HEK293T (cell line): ENCODE measurements around the gene SEMA3D.
A peak's percentile ranks its signal among the peaks of the same experiment; 100 is the strongest.

Experiments used
- CTCF ChIA-PET: fragments of 350-600 bp; formaldehyde crosslinking; extraction: SDS; loops from one replicate; lab custom pipeline; 2021; ENCODE audit warnings: antibody characterized with exemption, inconsistent platforms; lab: Yijun Ruan, JAX
- POLR2A ChIA-PET: fragments of 350-600 bp; formaldehyde crosslinking; extraction: SDS; loops from one replicate; lab custom pipeline; 2020; ENCODE audit warnings: antibody characterized with exemption, inconsistent platforms; lab: Yijun Ruan, JAX
- DNase-seq: peaks from one replicate; pipeline ENCODE4 v3.0.0; 2012; ENCODE audit warnings: mixed read lengths; ENCODE audit errors: extremely low spot score
- ARNT ChIP-seq: fragments of 450-650 bp; IDR thresholded peaks from 2 replicates; pipeline ENCODE4 v1.6.1; 2017; ENCODE audit warnings: mild to moderate bottlenecking
- BHLHE40 ChIP-seq: fragments of 450-650 bp; IDR thresholded peaks from 2 replicates; pipeline ENCODE4 v1.6.1; 2016; ENCODE audit warnings: mild to moderate bottlenecking, moderate library complexity, borderline replicate concordance
- CTBP1 ChIP-seq: fragments of 450-650 bp; IDR thresholded peaks from 2 replicates; pipeline ENCODE4 v1.6.1; 2016; ENCODE audit warnings: borderline replicate concordance
- ELF4 ChIP-seq: fragments of 450-650 bp; IDR thresholded peaks from 2 replicates; pipeline ENCODE4 v1.6.1; 2017; ENCODE audit warnings: antibody characterized with exemption
- FOXA1 ChIP-seq: fragments of 450-650 bp; IDR thresholded peaks from 2 replicates; pipeline ENCODE4 v1.6.1; 2016; ENCODE audit warnings: mild to moderate bottlenecking
- FOXK2 ChIP-seq: fragments of 450-650 bp; IDR thresholded peaks from 2 replicates; pipeline ENCODE4 v1.6.1; 2016; ENCODE audit warnings: mild to moderate bottlenecking
- FOXM1 ChIP-seq: fragments of 450-650 bp; IDR thresholded peaks from 2 replicates; pipeline ENCODE4 v1.6.1; 2017; ENCODE audit warnings: mild to moderate bottlenecking, borderline replicate concordance
- HDGF ChIP-seq: fragments of 450-650 bp; IDR thresholded peaks from 2 replicates; pipeline ENCODE4 v1.6.1; 2017; ENCODE audit warnings: antibody characterized with exemption, borderline replicate concordance
- L3MBTL2 ChIP-seq: fragments of 450-650 bp; conservative IDR thresholded peaks from 2 replicates; pipeline ENCODE4 v1.6.1; 2016; ENCODE audit warnings: mild to moderate bottlenecking
- LEF1 ChIP-seq: fragments of 450-650 bp; IDR thresholded peaks from 2 replicates; pipeline ENCODE4 v1.6.1; 2017; ENCODE audit warnings: mild to moderate bottlenecking, borderline replicate concordance
- NFRKB ChIP-seq: fragments of 450-650 bp; IDR thresholded peaks from 2 replicates; pipeline ENCODE4 v1.6.1; 2016; ENCODE audit warnings: mild to moderate bottlenecking, moderate library complexity
- SP1 ChIP-seq: fragments of 450-650 bp; IDR thresholded peaks from 2 replicates; pipeline ENCODE4 v1.6.1; 2017
- SUZ12 ChIP-seq: fragments of 450-650 bp; IDR thresholded peaks from 2 replicates; pipeline ENCODE4 v1.6.1; 2016; ENCODE audit warnings: mild to moderate bottlenecking
- TARDBP ChIP-seq: fragments of 450-650 bp; IDR thresholded peaks from 2 replicates; pipeline ENCODE4 v1.6.1; 2016
- ZNF384 ChIP-seq: fragments of 450-650 bp; IDR thresholded peaks from 2 replicates; pipeline ENCODE4 v1.6.1; 2016
- TF ChIP-seq, protein P1 (sequence below): fragments of 450-650 bp; IDR thresholded peaks from 2 replicates; pipeline ENCODE4 v1.6.1; 2016

Gene SEMA3D

DNA sequence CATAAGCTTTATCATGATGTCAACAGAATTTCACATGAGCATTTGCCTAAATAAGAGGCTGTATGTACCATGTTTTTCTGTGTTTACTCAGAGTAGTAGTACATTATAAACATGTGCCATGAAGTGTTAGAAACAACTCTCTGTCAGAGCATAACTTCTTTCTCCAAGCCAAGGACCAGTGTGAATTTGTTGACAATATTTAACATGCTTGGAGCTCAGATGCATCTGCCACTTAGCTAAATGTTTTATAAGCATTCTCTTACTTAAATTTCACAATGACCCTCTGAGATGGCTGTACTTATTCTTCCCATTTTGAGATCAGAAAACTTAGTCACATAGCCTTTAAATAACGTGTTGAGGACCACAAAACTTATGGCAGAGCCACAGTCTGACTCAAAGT is 105.0 kb downstream of the SEMA3D start:
- POLR2A ChIA-PET = no interaction called here
- TF ChIP-seq LEF1 = no peak
- TF ChIP-seq FOXA1 = no peak
- TF ChIP-seq L3MBTL2 = no peak
- TF ChIP-seq SP1 = no peak
- no peak for TF ChIP-seq NFRKB
- no peak for TF ChIP-seq ELF4
- TF ChIP-seq CTBP1 = no peak
- TF ChIP-seq SUZ12 = no peak
- no peak for TF ChIP-seq FOXK2
- TF ChIP-seq TARDBP = no peak
- TF ChIP-seq FOXM1 = no peak
- CTCF ChIA-PET = interaction anchor here (0.6 to 0.7 kb wide), 3 partner anchors 40 to 1147 kb away, joined by 3 to 5 read pairs (median 3); no protein-coding TSS in a partner anchor
- no peak for DNase-seq

DNA sequence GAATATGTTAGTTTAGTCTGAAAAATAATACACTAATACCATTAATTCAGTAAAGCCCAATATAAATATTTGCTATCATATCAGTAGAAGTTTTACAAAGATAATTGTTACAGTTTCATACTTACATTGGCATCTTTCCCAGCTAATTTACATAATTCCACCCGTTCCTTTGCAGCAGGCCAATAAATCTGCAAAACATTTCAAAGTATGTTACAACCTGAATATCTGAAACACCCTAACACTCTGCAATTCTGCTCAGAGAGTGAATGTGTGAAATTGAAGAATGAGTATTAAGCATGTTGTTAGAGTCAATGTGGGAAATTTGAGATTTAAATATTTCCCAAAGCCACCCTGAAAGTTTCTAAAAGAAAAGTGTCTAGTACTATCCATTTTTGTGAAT is 105.5 kb downstream of the SEMA3D start:
- no peak for DNase-seq
- TF ChIP-seq NFRKB = no peak
- no peak for TF ChIP-seq FOXK2
- TF ChIP-seq SUZ12 = no peak
- TF ChIP-seq FOXM1 = no peak
- TF ChIP-seq HDGF = no peak
- TF ChIP-seq CTBP1 = no peak
- TF ChIP-seq ZNF384 = no peak
- TF ChIP-seq SP1 = no peak
- no peak for TF ChIP-seq ELF4
- POLR2A ChIA-PET = no interaction called here
- CTCF ChIA-PET = interaction anchor here (0.6 kb wide), 2 partner anchors 399 to 1147 kb away, joined by 3 to 5 read pairs; no protein-coding TSS in a partner anchor

DNA sequence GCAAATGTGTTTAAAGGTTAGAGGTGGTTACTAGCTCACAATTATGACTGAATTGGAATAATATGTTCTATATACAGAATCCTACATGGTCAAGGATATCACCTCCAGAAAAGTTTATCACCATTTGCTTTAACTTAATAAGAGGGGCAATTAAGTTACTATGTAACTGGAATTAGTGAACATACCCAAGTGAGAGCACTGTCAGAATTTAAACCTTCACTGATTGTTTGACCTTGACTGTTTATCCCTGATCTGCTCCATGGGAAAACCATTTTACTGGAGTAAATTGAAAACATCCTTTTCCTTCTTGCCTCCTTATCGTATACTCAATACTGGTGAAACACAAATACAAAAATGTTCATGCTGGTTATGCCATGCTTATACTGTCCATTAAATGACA is 107.4 kb downstream of the SEMA3D start:
- POLR2A ChIA-PET = no interaction called here
- TF ChIP-seq ZNF384 (no peak), ELF4 (no peak), ARNT (no peak), FOXM1 (no peak), SP1 (no peak), TARDBP (no peak), SUZ12 (no peak), FOXK2 (no peak), HDGF (no peak), CTBP1 (no peak), LEF1 (no peak), BHLHE40 (no peak), FOXA1 (no peak)
- TF ChIP-seq, protein P1, sequence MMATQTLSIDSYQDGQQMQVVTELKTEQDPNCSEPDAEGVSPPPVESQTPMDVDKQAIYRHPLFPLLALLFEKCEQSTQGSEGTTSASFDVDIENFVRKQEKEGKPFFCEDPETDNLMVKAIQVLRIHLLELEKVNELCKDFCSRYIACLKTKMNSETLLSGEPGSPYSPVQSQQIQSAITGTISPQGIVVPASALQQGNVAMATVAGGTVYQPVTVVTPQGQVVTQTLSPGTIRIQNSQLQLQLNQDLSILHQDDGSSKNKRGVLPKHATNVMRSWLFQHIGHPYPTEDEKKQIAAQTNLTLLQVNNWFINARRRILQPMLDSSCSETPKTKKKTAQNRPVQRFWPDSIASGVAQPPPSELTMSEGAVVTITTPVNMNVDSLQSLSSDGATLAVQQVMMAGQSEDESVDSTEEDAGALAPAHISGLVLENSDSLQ = no peak
- DNase-seq = no peak
- CTCF ChIA-PET = no interaction called here

DNA sequence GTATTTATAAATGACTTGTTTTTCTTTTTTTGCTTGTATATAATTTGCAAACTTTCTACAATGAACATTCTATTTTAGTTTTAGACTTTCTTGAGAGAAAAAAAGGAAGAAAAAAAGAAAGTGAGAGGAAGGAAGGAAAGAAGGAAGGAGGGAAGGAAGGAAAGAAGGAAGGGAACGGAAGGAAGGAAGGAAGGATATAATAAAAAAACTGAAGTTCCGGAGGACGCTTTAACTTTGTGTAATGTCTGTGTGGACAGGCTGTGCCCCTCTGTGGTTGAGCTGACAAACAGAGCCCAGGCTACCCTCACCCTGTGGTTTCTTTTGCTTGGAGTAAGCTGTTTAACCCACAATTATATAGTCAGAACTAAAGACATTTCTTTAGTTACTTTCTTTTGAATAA is 108.7 kb downstream of the SEMA3D start:
- TF ChIP-seq ZNF384 (no peak), HDGF (no peak), ELF4 (no peak), TARDBP (no peak), BHLHE40 (no peak), ARNT (no peak)
- ChIA-PET CTCF (no interaction called here), POLR2A (no interaction called here)
- no peak for DNase-seq

DNA sequence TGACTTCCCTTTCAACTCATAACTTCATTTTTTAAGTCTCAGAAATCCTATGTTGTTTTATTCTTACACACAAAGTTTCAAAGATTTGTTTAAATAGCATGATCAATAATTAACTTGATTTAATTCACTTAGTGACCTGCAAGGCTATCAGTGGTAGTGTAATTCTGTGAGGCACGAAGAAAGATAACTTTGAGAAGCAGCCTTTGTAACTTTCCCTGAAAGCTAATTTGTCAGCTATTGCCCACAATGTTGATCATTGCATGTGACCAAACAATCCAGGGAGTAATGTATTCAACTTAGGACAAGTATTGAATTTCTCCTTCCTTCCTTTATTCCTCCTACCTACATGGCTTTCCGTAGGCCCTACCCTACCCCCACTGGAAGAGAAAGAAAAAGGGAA is 111.0 kb downstream of the SEMA3D start:
- no peak for DNase-seq
- ChIA-PET POLR2A (no interaction called here), CTCF (no interaction called here)

DNA sequence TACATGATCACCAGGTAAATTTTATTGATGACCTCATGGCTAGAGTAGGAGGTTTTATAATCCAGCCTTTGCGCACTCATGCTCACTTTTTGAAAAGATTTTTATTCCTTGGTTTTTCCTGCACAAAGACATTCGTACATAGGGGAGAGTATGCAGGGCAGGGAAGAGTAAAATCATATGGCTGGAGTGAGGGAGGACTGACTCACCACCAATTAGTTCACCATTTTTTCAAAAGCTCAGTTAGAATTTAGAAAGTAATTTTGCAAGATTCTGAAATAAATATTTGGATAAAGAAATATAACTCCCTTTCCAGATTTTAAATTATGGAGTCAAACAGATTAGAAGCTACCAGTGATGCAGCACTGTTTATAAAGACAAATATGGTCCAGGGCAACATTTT is 111.9 kb downstream of the SEMA3D start:
- TF ChIP-seq ELF4 = no peak
- TF ChIP-seq FOXA1 = no peak
- no peak for TF ChIP-seq TARDBP
- TF ChIP-seq, protein P1 = no peak
- ChIA-PET CTCF (no interaction called here), POLR2A (no interaction called here)
- DNase-seq = no peak

More for the DNA sequence above, 111.0 kb downstream of the SEMA3D start:
- no peak for TF ChIP-seq FOXM1
- TF ChIP-seq ELF4 = no peak

DNA sequence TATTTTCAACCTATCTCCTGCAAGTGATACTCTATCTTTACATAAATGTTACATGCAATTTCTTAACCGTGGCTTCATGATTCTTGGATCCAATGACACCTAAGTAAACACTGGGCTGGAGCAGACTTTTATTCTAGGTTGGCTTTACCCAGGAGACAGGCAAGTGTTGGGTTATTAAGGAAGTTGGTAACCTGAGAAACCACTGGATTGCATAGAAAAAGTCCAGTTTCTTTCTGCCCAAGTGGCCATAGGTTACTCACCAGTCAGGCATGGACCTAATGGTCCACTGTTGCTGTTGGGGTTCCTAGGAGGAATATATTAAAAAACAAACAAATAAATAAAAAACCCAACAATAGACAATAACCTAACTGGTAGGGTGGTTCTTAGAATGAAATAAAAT is 112.8 kb downstream of the SEMA3D start:
- TF ChIP-seq TARDBP = no peak
- TF ChIP-seq ELF4 = no peak
- no peak for TF ChIP-seq ZNF384
- no peak for DNase-seq
- POLR2A ChIA-PET = no interaction called here

DNA sequence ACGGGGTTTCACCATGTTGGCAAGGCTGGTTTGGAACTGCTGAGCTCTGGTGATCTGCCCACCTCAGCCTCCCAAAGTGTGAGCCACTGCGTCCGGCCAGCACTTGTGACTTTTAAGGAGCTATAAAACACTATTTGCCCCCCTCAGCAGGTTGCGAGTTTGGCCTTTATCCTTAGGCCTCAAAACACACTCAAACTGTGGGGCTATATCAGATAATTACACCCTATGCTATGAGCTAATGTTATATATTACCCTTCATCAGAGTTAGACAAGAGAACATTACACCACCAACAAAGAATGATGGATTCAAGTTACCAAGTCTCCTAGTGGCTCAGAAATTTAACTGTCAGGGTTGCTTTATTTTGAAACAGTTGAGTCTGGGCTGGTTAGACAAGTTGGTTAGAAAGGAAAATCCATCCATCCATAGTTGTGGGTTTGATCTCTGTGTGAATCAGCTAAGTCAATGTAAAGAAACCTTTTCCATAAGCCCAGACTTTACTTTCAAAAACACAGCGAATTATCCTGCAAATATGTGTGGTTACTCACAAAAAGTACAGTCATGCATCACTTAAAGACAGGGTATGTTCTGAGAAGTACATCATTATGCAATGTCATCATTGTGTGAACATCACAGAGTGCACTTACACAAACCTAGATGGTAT is 115.8 kb downstream of the SEMA3D start:
- TF ChIP-seq, protein P1 = peak; percentile 84
- TF ChIP-seq LEF1 (0 out of 2 replicates have a peak, but pooled peaks have one; percentile 7), L3MBTL2 (peak; percentile 51; the same call in 1 of the 2 replicates), CTBP1 (peak; percentile 69; the same call in 1 of the 2 replicates), NFRKB (no peak)
- DNase-seq = peak; percentile 32
- ChIA-PET CTCF (interaction anchor here (0.5 kb wide), 1 partner anchor 48 kb away, joined by 5 read pairs; no protein-coding TSS in a partner anchor), POLR2A (interaction anchor here (1.1 to 1.3 kb wide), 2 partner anchors 115 to 116 kb away, joined by 3 to 5 read pairs; partner anchors contain the start of gene SEMA3D)

More for the DNA sequence above, 112.8 kb downstream of the SEMA3D start:
- CTCF ChIA-PET = no interaction called here
